HEK293 (cell line): ENCODE measurements around the gene ZNF625.
A peak's percentile ranks its signal among the peaks of the same experiment; 100 is the strongest.

Experiments
- BCL11A ChIP-seq: fragments of 450-650 bp; formaldehyde crosslinking; IDR thresholded peaks from 2 replicates; pipeline ENCODE4 v1.5.1; 2016; ENCODE audit warnings: low read depth, missing biosample characterization, missing genetic modification characterization
- GFI1B ChIP-seq: fragments of 450-650 bp; formaldehyde crosslinking; IDR thresholded peaks from 2 replicates; pipeline ENCODE4 v1.5.1; 2016; ENCODE audit warnings: missing biosample characterization, missing genetic modification characterization
- GLIS2 ChIP-seq: fragments of 450-650 bp; formaldehyde crosslinking; IDR thresholded peaks from 2 replicates; pipeline ENCODE4 v1.5.1; 2016; ENCODE audit warnings: missing biosample characterization, missing genetic modification characterization
- KLF10 ChIP-seq: fragments of 450-650 bp; IDR thresholded peaks from 2 replicates; pipeline ENCODE4 v1.5.1; 2018; ENCODE audit warnings: missing biosample characterization, mild to moderate bottlenecking, missing genetic modification characterization
- KLF7 ChIP-seq: fragments of 450-650 bp; formaldehyde crosslinking; IDR thresholded peaks from 2 replicates; pipeline ENCODE4 v1.5.1; 2016; ENCODE audit warnings: missing biosample characterization, missing genetic modification characterization, borderline replicate concordance
- MEIS1 ChIP-seq: sonication (generic); formaldehyde crosslinking; IDR thresholded peaks from 2 replicates; pipeline ENCODE4 v1.8.1; 2022; ENCODE audit warnings: missing genetic modification reagents, mild to moderate bottlenecking, borderline replicate concordance
- OSR2 ChIP-seq: fragments of 450-650 bp; formaldehyde crosslinking; IDR thresholded peaks from 2 replicates; pipeline ENCODE4 v1.5.1; 2016; ENCODE audit warnings: missing biosample characterization, missing genetic modification characterization
- SALL2 ChIP-seq: fragments of 450-650 bp; formaldehyde crosslinking; IDR thresholded peaks from 2 replicates; pipeline ENCODE4 v1.5.0; 2017; ENCODE audit warnings: missing biosample characterization, mild to moderate bottlenecking, missing genetic modification characterization, borderline replicate concordance
- SCRT1 ChIP-seq: fragments of 450-650 bp; formaldehyde crosslinking; IDR thresholded peaks from 2 replicates; pipeline ENCODE4 v1.5.1; 2016; ENCODE audit warnings: missing biosample characterization, missing genetic modification characterization, borderline replicate concordance
- ZBTB48 ChIP-seq: fragments of 450-650 bp; formaldehyde crosslinking; IDR thresholded peaks from 2 replicates; pipeline ENCODE4 v1.5.1; 2016; ENCODE audit warnings: missing biosample characterization, missing genetic modification characterization
- ZNF121 ChIP-seq: fragments of 450-650 bp; formaldehyde crosslinking; IDR thresholded peaks from 2 replicates; pipeline ENCODE4 v1.5.1; 2016; ENCODE audit warnings: missing biosample characterization, missing genetic modification characterization
- ZNF169 ChIP-seq: fragments of 450-650 bp; formaldehyde crosslinking; IDR thresholded peaks from 2 replicates; pipeline ENCODE4 v1.5.1; 2016; ENCODE audit warnings: missing biosample characterization, missing genetic modification characterization
- ZNF266 ChIP-seq: fragments of 450-650 bp; formaldehyde crosslinking; IDR thresholded peaks from 2 replicates; pipeline ENCODE4 v1.5.1; 2016; ENCODE audit warnings: missing biosample characterization, missing genetic modification characterization, low read depth
- ZNF274 ChIP-seq, 2 experiments: fragments of 200-500 bp in 1 of 2; fragments of 450-650 bp in 1 of 2; sonication (Bioruptor generic) in 1 of 2; formaldehyde crosslinking in 1 of 2; IDR thresholded peaks; 2 replicates each; pipeline versions ENCODE4 v1.5.1 to v1.6.1; 2014 to 2016; ENCODE audit warnings: borderline replicate concordance in 1 of 2, inconsistent platforms in 1 of 2, low read length in 1 of 2, missing biosample characterization in 1 of 2, missing genetic modification characterization in 1 of 2
- ZNF324 ChIP-seq: fragments of 450-650 bp; formaldehyde crosslinking; IDR thresholded peaks from 2 replicates; pipeline ENCODE4 v1.5.1; 2016; ENCODE audit warnings: missing biosample characterization, missing genetic modification characterization
- ZNF335 ChIP-seq: fragments of 450-650 bp; formaldehyde crosslinking; conservative IDR thresholded peaks from 2 replicates; pipeline ENCODE4 v1.5.1; 2016; ENCODE audit warnings: missing biosample characterization, missing genetic modification characterization
- ZNF433 ChIP-seq: fragments of 450-650 bp; formaldehyde crosslinking; IDR thresholded peaks from 2 replicates; pipeline ENCODE4 v1.5.1; 2016; ENCODE audit warnings: missing biosample characterization, missing genetic modification characterization, low read depth
- ZNF514 ChIP-seq: fragments of 450-650 bp; formaldehyde crosslinking; IDR thresholded peaks from 2 replicates; pipeline ENCODE4 v1.5.1; 2016; ENCODE audit warnings: missing biosample characterization, missing genetic modification characterization
- ZNF600 ChIP-seq: fragments of 450-650 bp; formaldehyde crosslinking; IDR thresholded peaks from 2 replicates; pipeline ENCODE4 v1.5.1; 2016; ENCODE audit warnings: missing biosample characterization, missing genetic modification characterization
- ZNF777 ChIP-seq: fragments of 450-650 bp; formaldehyde crosslinking; IDR thresholded peaks from 2 replicates; pipeline ENCODE4 v1.5.1; 2017; ENCODE audit warnings: missing biosample characterization, missing genetic modification characterization, borderline replicate concordance
- TF ChIP-seq, protein P1 (sequence below): fragments of 450-650 bp; formaldehyde crosslinking; IDR thresholded peaks from 2 replicates; pipeline ENCODE4 v1.5.1; 2016; ENCODE audit warnings: missing biosample characterization, missing genetic modification characterization
- TF ChIP-seq, protein P2 (sequence below): fragments of 450-650 bp; formaldehyde crosslinking; IDR thresholded peaks from 2 replicates; pipeline ENCODE4 v1.5.1; 2016; ENCODE audit warnings: missing biosample characterization, missing genetic modification characterization
- TF ChIP-seq, protein P3 (sequence below): fragments of 450-650 bp; formaldehyde crosslinking; IDR thresholded peaks from 2 replicates; pipeline ENCODE4 v1.5.1; 2016; ENCODE audit warnings: missing biosample characterization, missing genetic modification characterization, borderline replicate concordance
- TF ChIP-seq, protein P4 (sequence below): fragments of 450-650 bp; formaldehyde crosslinking; IDR thresholded peaks from 2 replicates; pipeline ENCODE4 v1.5.1; 2017; ENCODE audit warnings: missing biosample characterization, mild to moderate bottlenecking, missing genetic modification characterization, moderate library complexity
- TF ChIP-seq, protein P5 (sequence below): fragments of 450-650 bp; formaldehyde crosslinking; IDR thresholded peaks from 2 replicates; pipeline ENCODE4 v1.5.1; 2016; ENCODE audit warnings: missing biosample characterization, missing genetic modification characterization
- TF ChIP-seq, protein P6 (sequence below): fragments of 450-650 bp; formaldehyde crosslinking; IDR thresholded peaks from 2 replicates; pipeline ENCODE4 v1.5.1; 2016; ENCODE audit warnings: missing biosample characterization, missing genetic modification characterization
- TF ChIP-seq, protein P7 (sequence below): fragments of 450-650 bp; formaldehyde crosslinking; IDR thresholded peaks from 2 replicates; pipeline ENCODE4 v1.5.1; 2016; ENCODE audit warnings: missing biosample characterization, missing genetic modification characterization

The ZNF625 gene

DNA sequence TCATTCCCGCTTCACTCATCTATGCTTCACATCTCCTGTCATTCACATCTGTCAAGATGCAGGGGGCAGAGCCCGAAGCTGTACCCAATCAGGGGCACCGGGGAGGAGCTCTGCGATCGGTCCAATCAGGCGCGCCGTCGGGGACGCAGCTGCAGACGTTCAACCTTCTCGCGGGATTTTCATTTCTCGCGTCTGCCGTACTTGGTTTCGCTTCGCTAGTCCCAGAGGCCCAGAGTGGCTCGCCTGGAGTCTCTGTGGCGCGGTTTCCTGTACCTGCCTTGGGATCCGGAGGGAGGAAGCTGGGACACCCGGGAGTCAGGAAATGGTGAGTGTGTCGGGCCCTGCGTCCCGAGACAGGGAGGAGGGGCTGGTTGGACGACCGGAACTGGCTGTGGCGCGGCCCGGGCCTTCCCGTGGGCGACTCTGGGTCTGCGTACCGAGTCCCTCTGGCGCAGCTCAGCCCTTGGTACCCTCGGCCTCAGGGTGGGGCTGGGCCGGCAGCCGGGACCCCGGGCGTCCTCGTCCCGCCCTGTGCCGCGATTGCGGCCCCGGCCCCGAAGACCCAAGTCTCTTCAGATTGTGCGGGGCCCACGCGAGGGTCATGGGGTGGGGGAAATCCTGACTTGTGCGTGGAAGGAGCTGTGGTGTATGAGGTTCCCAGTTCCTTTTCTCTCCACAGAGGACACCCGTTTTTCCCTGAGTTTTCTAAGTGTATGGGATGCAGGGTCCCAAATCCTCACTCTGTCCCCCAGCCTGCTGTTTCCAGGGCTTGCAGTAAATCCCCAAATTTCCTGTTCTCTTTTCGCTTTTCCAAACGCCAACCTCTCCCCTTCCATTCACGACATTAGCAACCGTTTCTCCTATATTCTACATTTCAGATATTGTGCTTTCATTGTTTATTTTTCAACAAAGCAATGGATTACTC, 6.6 kb upstream of the ZNF625 start, which contains the start of gene ZNF136 (continued):
- no peak for TF ChIP-seq SCRT1
- no peak for TF ChIP-seq KLF7 (tag by site-specific recombination)
- no peak for TF ChIP-seq ZNF266 (tag by site-specific recombination)
- TF ChIP-seq, protein P1, sequence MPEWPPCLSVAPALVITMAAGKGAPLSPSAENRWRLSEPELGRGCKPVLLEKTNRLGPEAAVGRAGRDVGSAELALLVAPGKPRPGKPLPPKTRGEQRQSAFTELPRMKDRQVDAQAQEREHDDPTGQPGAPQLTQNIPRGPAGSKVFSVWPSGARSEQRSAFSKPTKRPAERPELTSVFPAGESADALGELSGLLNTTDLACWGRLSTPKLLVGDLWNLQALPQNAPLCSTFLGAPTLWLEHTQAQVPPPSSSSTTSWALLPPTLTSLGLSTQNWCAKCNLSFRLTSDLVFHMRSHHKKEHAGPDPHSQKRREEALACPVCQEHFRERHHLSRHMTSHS (tag by site-specific recombination) = no peak
- no peak for TF ChIP-seq OSR2 (tag by site-specific recombination)
- no peak for TF ChIP-seq MEIS1
- no peak for TF ChIP-seq ZNF169 (tag by site-specific recombination)
- TF ChIP-seq, protein P2, sequence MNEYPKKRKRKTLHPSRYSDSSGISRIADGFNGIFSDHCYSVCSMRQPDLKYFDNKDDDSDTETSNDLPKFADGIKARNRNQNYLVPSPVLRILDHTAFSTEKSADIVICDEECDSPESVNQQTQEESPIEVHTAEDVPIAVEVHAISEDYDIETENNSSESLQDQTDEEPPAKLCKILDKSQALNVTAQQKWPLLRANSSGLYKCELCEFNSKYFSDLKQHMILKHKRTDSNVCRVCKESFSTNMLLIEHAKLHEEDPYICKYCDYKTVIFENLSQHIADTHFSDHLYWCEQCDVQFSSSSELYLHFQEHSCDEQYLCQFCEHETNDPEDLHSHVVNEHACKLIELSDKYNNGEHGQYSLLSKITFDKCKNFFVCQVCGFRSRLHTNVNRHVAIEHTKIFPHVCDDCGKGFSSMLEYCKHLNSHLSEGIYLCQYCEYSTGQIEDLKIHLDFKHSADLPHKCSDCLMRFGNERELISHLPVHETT (tag by site-specific recombination) = no peak
- TF ChIP-seq ZNF600 (tag by site-specific recombination) = peak; percentile 75
- TF ChIP-seq SALL2 (tag by site-specific recombination) = no peak
- TF ChIP-seq, protein P3, sequence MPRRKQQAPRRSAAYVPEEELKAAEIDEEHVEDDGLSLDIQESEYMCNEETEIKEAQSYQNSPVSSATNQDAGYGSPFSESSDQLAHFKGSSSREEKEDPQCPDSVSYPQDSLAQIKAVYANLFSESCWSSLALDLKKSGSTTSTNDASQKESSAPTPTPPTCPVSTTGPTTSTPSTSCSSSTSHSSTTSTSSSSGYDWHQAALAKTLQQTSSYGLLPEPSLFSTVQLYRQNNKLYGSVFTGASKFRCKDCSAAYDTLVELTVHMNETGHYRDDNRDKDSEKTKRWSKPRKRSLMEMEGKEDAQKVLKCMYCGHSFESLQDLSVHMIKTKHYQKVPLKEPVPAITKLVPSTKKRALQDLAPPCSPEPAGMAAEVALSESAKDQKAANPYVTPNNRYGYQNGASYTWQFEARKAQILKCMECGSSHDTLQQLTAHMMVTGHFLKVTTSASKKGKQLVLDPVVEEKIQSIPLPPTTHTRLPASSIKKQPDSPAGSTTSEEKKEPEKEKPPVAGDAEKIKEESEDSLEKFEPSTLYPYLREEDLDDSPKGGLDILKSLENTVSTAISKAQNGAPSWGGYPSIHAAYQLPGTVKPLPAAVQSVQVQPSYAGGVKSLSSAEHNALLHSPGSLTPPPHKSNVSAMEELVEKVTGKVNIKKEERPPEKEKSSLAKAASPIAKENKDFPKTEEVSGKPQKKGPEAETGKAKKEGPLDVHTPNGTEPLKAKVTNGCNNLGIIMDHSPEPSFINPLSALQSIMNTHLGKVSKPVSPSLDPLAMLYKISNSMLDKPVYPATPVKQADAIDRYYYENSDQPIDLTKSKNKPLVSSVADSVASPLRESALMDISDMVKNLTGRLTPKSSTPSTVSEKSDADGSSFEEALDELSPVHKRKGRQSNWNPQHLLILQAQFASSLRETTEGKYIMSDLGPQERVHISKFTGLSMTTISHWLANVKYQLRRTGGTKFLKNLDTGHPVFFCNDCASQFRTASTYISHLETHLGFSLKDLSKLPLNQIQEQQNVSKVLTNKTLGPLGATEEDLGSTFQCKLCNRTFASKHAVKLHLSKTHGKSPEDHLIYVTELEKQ = no peak
- TF ChIP-seq, protein P4, sequence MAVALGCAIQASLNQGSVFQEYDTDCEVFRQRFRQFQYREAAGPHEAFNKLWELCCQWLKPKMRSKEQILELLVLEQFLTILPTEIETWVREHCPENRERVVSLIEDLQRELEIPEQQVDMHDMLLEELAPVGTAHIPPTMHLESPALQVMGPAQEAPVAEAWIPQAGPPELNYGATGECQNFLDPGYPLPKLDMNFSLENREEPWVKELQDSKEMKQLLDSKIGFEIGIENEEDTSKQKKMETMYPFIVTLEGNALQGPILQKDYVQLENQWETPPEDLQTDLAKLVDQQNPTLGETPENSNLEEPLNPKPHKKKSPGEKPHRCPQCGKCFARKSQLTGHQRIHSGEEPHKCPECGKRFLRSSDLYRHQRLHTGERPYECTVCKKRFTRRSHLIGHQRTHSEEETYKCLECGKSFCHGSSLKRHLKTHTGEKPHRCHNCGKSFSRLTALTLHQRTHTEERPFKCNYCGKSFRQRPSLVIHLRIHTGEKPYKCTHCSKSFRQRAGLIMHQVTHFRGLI (tag by site-specific recombination) = no peak
- no peak for TF ChIP-seq KLF10 (tag by site-specific recombination)
- no peak for TF ChIP-seq BCL11A
- no peak for TF ChIP-seq GLIS2 (tag by site-specific recombination)
- no peak for TF ChIP-seq ZNF777
- TF ChIP-seq, protein P5, sequence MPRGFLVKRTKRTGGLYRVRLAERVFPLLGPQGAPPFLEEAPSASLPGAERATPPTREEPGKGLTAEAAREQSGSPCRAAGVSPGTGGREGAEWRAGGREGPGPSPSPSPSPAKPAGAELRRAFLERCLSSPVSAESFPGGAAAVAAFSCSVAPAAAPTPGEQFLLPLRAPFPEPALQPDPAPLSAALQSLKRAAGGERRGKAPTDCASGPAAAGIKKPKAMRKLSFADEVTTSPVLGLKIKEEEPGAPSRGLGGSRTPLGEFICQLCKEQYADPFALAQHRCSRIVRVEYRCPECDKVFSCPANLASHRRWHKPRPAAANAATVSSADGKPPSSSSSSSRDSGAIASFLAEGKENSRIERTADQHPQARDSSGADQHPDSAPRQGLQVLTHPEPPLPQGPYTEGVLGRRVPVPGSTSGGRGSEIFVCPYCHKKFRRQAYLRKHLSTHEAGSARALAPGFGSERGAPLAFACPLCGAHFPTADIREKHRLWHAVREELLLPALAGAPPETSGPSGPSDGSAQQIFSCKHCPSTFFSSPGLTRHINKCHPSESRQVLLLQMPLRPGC (tag by site-specific recombination) = 0 out of 2 replicates have a peak, but pooled peaks have one; percentile 9
- TF ChIP-seq ZNF274 (IDR thresholded peaks at IDR 0.05; ENCODE audit: low read length) = no peak
- no peak for TF ChIP-seq ZNF274 (tag by site-specific recombination; IDR thresholded peaks at IDR 0.05; ENCODE audit: borderline replicate concordance)
- TF ChIP-seq, protein P6, sequence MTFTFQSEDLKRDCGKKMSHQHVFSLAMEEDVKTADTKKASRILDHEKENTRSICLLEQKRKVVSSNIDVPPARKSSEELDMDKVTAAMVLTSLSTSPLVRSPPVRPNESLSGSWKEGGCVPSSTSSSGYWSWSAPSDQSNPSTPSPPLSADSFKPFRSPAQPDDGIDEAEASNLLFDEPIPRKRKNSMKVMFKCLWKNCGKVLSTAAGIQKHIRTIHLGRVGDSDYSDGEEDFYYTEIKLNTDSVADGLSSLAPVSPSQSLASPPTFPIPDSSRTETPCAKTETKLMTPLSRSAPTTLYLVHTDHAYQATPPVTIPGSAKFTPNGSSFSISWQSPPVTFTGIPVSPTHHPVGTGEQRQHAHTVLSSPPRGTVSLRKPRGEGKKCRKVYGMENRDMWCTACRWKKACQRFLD = no peak
- TF ChIP-seq, protein P7, sequence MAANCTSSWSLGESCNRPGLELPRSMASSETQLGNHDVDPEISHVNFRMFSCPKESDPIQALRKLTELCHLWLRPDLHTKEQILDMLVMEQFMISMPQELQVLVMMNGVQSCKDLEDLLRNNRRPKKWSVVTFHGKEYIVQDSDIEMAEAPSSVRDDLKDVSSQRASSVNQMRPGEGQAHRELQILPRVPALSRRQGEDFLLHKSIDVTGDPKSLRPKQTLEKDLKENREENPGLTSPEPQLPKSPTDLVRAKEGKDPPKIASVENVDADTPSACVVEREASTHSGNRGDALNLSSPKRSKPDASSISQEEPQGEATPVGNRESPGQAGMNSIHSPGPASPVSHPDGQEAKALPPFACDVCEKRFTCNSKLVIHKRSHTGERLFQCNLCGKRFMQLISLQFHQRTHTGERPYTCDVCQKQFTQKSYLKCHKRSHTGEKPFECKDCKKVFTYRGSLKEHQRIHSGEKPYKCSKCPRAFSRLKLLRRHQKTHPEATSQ (tag by site-specific recombination) = peak; percentile 69; the same call in 1 of the 2 replicates
- peak; percentile 83 for TF ChIP-seq ZNF324 (tag by site-specific recombination)
- TF ChIP-seq ZNF121 = no peak
- no peak for TF ChIP-seq ZNF433 (tag by site-specific recombination)
- no peak for TF ChIP-seq ZNF514
- peak; percentile 91 for TF ChIP-seq ZNF335
- TF ChIP-seq GFI1B (tag by site-specific recombination) = no peak
- TF ChIP-seq ZBTB48 (tag by site-specific recombination) = 0 out of 2 replicates have a peak, but pooled peaks have one; percentile 19
